HCT116 (cell line): Measurements from ENCODE around the gene GMEB2.

Experiments
- CEBPB ChIP-seq: IDR thresholded peaks from 2 replicates; pipeline ENCODE4 v1.6.1; 2012; ENCODE audit warnings: low read depth
- EZH2 ChIP-seq: fragments of 200-600 bp; sonication (generic); IDR thresholded peaks from 2 replicates; pipeline ENCODE4 v1.6.1; 2017; ENCODE audit warnings: antibody characterized with exemption, mixed run types
- POLR2A ChIP-seq: IDR thresholded peaks from 2 replicates; pipeline ENCODE4 v1.7.0; 2011; ENCODE audit warnings: borderline replicate concordance; ENCODE audit not compliant: insufficient read depth, insufficient read length; ENCODE audit errors: extremely low read depth
- POLR2AphosphoS5 ChIP-seq: IDR thresholded peaks from 2 replicates; pipeline ENCODE4 v1.6.1; 2011; ENCODE audit warnings: mild to moderate bottlenecking, low read depth, low read length, moderate library complexity
- SIN3A ChIP-seq: IDR thresholded peaks from 2 replicates; pipeline ENCODE4 v1.6.1; 2012; ENCODE audit warnings: low read depth
- TCF7L2 ChIP-seq: IDR thresholded peaks from 2 replicates; pipeline ENCODE4 v1.7.0; 2011; ENCODE audit warnings: borderline replicate concordance, inconsistent platforms; ENCODE audit not compliant: insufficient read depth, insufficient read length; ENCODE audit errors: extremely low read depth
- YY1 ChIP-seq: IDR thresholded peaks from 2 replicates; pipeline ENCODE4 v1.6.1; 2011; ENCODE audit warnings: low read length, low read depth, moderate library complexity, mild to moderate bottlenecking; ENCODE audit not compliant: insufficient replicate concordance; ENCODE audit errors: extremely low read depth
- ZNF274 ChIP-seq: fragments of 200-500 bp; sonication (Bioruptor generic); IDR thresholded peaks from 2 replicates; pipeline ENCODE4 v1.6.1; 2014; ENCODE audit warnings: mild to moderate bottlenecking, low read depth, low read length, inconsistent platforms
- TF ChIP-seq, protein P1 (sequence below), 3 experiments: fragments of 200-600 bp in 1 of 3; sonication (generic) in 1 of 3; IDR thresholded peaks in 2 of 3; conservative IDR thresholded peaks in 1 of 3; 2 replicates each; pipeline ENCODE4 v1.5.1; 2012 to 2017; ENCODE audit warnings: low read depth in 2 of 3, low read length in 2 of 3, antibody characterized with exemption in 1 of 3, borderline replicate concordance in 1 of 3, control low read depth in 1 of 3, mild to moderate bottlenecking in 1 of 3, mixed read lengths in 1 of 3, mixed run types in 1 of 3, moderate library complexity in 1 of 3; ENCODE audit not compliant: insufficient read depth in 1 of 3
- TF ChIP-seq, protein P2 (sequence below): IDR thresholded peaks from 2 replicates; pipeline ENCODE4 v1.6.1; 2012
- TF ChIP-seq, protein P3 (sequence below): IDR thresholded peaks from 2 replicates; pipeline ENCODE4 v1.6.1; 2012; ENCODE audit warnings: low read depth

DNA sequence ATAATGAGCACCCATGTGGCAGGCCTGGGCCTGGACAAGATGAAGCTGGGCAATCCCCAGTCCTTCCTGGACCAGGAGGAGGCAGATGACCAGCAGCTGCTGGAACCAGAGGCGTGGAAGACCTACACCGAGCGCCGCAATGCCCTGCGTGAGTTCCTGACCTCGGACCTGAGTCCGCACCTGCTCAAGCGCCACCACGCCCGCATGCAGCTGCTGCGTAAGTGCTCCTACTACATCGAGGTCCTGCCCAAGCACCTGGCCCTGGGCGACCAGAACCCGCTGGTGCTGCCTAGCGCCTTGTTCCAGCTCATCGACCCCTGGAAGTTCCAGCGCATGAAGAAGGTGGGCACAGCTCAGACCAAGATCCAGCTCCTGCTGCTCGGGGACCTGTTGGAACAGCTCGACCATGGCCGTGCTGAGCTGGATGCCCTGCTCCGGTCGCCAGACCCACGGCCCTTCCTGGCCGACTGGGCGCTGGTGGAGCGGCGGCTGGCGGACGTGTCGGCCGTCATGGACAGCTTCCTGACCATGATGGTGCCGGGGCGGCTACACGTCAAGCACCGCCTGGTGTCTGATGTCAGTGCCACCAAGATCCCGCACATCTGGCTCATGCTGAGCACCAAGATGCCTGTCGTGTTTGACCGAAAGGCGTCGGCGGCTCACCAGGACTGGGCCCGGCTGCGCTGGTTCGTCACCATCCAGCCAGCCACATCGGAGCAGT is 71.1 kb downstream of the GMEB2 start:
- TF ChIP-seq, protein P1, sequence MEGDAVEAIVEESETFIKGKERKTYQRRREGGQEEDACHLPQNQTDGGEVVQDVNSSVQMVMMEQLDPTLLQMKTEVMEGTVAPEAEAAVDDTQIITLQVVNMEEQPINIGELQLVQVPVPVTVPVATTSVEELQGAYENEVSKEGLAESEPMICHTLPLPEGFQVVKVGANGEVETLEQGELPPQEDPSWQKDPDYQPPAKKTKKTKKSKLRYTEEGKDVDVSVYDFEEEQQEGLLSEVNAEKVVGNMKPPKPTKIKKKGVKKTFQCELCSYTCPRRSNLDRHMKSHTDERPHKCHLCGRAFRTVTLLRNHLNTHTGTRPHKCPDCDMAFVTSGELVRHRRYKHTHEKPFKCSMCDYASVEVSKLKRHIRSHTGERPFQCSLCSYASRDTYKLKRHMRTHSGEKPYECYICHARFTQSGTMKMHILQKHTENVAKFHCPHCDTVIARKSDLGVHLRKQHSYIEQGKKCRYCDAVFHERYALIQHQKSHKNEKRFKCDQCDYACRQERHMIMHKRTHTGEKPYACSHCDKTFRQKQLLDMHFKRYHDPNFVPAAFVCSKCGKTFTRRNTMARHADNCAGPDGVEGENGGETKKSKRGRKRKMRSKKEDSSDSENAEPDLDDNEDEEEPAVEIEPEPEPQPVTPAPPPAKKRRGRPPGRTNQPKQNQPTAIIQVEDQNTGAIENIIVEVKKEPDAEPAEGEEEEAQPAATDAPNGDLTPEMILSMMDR (IDR thresholded peaks at IDR 0.05 in 2 of 3, conservative IDR thresholded peaks at IDR 0.05 in 1 of 3; ENCODE audit: borderline replicate concordance in 1 of 3, insufficient read depth in 1 of 3, low read depth in 2 of 3, low read length in 2 of 3) = no peak
- no peak for TF ChIP-seq CEBPB
- TF ChIP-seq EZH2 = no peak
- TF ChIP-seq SIN3A = no peak
- TF ChIP-seq, protein P2, sequence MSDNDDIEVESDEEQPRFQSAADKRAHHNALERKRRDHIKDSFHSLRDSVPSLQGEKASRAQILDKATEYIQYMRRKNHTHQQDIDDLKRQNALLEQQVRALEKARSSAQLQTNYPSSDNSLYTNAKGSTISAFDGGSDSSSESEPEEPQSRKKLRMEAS = no peak
- TF ChIP-seq TCF7L2 = no peak
- TF ChIP-seq POLR2AphosphoS5 = no peak
- TF ChIP-seq ZNF274 = no peak
- TF ChIP-seq POLR2A = no peak
- TF ChIP-seq, protein P3, sequence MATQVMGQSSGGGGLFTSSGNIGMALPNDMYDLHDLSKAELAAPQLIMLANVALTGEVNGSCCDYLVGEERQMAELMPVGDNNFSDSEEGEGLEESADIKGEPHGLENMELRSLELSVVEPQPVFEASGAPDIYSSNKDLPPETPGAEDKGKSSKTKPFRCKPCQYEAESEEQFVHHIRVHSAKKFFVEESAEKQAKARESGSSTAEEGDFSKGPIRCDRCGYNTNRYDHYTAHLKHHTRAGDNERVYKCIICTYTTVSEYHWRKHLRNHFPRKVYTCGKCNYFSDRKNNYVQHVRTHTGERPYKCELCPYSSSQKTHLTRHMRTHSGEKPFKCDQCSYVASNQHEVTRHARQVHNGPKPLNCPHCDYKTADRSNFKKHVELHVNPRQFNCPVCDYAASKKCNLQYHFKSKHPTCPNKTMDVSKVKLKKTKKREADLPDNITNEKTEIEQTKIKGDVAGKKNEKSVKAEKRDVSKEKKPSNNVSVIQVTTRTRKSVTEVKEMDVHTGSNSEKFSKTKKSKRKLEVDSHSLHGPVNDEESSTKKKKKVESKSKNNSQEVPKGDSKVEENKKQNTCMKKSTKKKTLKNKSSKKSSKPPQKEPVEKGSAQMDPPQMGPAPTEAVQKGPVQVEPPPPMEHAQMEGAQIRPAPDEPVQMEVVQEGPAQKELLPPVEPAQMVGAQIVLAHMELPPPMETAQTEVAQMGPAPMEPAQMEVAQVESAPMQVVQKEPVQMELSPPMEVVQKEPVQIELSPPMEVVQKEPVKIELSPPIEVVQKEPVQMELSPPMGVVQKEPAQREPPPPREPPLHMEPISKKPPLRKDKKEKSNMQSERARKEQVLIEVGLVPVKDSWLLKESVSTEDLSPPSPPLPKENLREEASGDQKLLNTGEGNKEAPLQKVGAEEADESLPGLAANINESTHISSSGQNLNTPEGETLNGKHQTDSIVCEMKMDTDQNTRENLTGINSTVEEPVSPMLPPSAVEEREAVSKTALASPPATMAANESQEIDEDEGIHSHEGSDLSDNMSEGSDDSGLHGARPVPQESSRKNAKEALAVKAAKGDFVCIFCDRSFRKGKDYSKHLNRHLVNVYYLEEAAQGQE = no peak
- no peak for TF ChIP-seq YY1
